ENCODE data around the gene MAP4K2.

The MAP4K2 gene

DNA sequence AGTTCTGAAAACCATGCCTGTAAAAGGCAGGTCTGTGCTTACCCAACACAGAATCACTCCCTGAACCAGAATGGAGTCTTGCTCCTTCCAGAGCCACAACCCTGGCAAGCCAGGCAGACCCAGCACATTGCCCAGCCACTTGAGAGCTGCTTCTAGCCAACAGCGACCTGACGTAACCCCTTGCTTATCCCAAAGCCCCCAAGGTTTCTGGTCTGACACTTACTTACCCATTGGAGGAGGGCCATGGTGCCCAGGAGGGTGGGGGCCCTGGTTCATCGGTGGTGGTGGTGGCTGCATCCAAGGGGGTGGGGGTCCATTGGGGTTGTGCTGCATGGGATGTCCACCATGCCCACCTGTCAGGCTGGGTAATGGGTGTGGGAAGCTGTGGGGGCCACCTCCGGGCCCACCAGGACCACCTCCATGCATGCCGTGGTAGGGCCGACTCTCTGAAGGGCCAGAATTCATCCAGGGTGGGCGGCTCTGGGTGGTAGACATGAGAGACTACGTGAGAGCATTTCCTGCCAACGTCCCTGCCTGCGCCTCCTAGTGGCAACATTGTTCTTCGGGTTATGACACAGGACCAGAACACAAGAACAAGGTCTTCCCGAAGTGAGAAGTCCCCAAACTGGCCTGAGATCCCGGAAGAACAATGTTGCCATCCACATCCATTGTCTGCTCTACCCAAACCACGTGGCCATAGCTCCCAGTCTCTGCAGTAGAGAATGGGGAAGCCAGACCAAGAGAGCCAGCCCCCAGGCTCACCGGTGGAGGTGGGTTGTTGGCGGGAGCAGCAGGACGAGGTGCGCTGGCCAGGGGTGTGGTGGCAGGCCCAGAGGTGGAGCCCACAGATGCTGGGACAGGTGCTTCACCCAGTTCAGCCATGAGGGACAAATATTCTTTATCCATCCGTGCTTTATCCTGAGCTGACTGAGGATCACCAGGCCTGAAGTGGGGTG lies 35.4 kb downstream of the MAP4K2 start:
- DNase-seq (ENCODE audit: low read depth in 2 of 2), result peak in 1 of 2 donors; percentile 60

DNA sequence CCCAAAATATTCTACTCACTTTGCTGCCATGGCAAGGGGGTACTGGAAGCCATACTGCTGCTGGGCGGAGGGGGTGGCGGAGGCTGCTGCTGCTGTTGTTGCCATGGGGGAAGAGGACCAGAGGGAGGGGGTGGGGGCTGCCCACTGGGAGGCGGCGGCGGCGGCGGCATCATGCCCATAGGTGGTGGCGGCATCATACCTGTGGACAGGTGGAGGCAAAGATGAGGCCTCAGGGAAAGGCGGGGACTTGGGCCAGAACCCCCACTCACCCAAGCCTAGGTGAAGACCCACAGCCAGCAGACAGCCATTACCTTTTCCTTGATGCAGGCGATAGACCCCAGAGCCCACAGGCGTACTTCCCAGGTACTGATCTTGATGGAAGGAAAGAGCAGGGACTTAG lies 36.1 kb downstream of the MAP4K2 start:
- DNase-seq (ENCODE audit: low read depth in 2 of 2), result no peak

GRCh38 chr11:64765851-64766665 lies 37.0 kb downstream of the MAP4K2 start:
- DNase-seq (ENCODE audit: low read depth in 2 of 2), result no peak

GRCh38 chr11:64765291-64765850 lies 37.6 kb downstream of the MAP4K2 start:
- DNase-seq (ENCODE audit: low read depth in 2 of 2), result no peak

- no peak for DNase-seq (ENCODE audit: low read depth in 2 of 2)
Observed at GRCh38 chr11:64764753-64765152, 38.3 kb downstream of the MAP4K2 start.

DNA sequence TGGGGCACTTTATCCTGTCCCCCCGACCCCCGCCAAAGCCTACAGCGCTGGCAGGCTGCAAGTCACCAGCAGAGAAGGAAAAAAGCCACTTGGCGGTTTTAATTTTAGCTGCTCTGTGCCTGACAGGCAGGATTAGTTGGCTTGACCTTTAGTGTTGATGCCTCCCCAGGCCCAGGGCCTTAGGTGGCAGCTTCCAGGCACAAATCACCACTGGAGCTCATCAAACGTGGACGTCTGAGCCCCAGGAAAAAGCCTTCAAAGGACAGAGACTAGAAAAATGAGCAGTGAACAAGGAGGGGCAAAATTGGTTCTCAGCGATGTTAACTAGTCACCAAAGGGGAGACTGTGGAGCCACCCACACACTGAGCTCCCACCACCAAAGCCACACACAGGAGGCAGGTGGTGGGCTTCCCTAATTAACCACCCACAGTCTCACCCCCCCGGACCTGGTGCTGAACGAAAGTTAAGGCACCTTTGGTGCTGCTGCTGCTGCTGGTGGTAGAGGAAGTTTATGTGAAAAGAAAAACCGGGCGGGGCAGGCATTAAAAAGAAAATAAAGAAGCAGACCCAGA lies 38.9 kb downstream of the MAP4K2 start:
- DNase-seq (ENCODE audit: low read depth in 2 of 2), result no peak

DNA sequence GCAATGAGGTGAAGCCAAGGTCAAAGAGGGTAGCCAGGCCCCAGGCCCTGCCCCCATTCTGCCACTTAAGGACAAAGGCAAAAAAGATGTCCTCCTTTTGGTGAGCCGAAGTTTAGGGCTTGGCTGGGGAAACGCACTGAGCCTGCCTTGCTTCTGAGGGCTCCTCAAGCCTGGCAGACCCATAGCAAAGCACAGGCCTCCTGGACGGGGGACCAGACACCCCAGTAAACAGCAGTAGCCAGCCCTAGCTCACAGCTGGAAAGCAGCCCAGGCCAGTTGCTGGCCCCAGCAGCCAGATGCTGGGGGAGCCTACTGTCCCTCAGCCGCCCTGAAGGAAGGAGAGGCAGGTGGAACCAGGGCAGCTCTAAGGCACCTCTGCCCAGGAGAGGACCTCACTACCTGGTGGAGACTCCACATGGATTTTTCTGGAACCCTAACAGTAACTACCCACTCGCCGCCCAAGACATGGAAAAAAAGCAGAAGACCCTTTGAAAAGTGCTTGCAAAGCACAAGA lies 39.4 kb downstream of the MAP4K2 start:
- no peak for DNase-seq (ENCODE audit: low read depth in 2 of 2)

- no peak for DNase-seq (ENCODE audit: low read depth in 2 of 2)
Observed at GRCh38 chr11:64762674-64763525, 40.1 kb downstream of the MAP4K2 start.

DNA sequence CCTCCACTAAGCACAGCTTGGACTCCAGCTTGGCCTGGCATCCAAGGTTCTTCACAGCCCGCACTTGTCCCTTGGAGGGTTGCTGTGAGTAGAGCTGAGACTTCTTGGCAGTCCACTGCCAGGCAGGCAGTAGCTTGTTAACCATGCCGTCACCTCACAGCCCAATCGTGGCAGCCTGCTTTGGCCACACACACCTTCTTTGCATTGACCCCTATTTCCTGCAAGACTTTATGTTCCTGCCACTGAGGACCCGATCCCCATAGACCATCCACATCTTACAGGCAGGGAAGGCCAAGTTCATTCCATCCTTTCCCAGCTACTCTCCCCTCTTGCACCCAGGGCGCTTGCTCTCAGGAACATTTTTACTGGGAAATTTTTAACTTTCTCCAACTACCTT lies 40.7 kb downstream of the MAP4K2 start:
- no peak for DNase-seq (ENCODE audit: low read depth in 2 of 2)

DNA sequence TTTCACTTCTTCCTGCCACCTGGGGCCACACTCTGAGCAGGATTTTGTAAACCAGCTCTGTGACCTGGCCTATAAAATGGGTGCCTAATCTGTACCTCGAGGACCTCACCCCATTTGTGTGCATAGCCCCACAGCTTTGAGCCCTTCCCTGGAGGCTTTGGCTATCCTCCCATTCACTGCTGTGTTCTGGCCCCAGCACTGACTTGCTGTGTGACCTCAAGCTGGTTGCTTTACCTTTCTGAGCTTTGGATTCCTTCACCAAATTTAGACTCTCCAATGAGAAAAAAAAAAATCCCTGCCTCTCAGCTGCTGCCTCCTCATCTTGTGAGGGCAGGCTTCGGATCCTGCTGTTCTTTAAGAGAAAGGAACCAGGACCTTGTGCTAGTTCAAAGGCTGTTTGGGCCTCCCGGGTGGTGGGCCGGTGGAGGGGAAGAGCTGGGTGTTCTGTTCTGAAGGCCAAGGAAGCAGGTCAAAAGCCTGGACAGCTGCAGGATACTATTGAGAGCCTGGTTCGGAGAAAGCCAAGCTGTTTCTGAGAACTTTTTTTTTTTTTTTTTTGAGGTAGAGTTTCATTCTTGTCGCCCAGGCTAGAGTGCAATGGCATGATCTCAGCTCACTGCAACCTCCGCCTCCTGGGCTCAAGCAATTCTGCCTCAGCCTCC lies 42.1 kb downstream of the MAP4K2 start:
- DNase-seq (ENCODE audit: low read depth in 2 of 2), result no peak

GRCh38 chr11:64759722-64760719 lies 43.0 kb downstream of the MAP4K2 start, which contains the start of gene PYGM:
TSS of gene PYGM (minus strand) at chr11:64759974. CDS start at chr11:64759898, 76 bp downstream.
- no peak for DNase-seq (ENCODE audit: low read depth in 2 of 2)

DNA sequence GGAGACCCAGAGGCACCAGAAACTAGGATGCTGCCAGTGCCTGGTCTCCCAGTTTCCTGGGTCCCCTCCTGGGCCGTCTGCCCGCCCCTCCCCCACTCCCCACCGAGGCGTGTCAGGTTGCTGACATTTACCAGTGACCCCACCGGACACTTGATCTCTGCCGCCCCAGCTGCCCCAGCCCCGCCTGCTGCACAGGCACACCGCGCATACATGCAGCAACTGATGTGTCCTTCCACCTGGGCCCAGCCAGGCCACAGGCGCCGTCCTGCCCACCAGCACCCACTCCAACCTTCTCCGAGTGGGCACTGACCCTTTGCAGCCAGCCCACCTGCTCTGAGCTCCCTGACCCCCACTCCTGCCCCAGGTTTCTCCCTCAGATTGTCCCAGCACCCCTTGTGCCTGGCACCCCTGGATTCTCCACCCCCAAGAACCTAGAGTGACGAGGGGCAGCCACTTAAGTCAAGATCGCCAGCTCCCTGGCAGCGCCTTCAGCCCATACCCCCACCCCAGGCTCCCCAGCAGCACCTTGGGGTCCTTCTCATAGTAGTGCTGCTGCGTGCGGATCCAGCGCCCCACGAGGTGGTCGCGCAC lies 43.8 kb downstream of the MAP4K2 start:
- DNase-seq (ENCODE audit: low read depth in 2 of 2), result no peak

DNA sequence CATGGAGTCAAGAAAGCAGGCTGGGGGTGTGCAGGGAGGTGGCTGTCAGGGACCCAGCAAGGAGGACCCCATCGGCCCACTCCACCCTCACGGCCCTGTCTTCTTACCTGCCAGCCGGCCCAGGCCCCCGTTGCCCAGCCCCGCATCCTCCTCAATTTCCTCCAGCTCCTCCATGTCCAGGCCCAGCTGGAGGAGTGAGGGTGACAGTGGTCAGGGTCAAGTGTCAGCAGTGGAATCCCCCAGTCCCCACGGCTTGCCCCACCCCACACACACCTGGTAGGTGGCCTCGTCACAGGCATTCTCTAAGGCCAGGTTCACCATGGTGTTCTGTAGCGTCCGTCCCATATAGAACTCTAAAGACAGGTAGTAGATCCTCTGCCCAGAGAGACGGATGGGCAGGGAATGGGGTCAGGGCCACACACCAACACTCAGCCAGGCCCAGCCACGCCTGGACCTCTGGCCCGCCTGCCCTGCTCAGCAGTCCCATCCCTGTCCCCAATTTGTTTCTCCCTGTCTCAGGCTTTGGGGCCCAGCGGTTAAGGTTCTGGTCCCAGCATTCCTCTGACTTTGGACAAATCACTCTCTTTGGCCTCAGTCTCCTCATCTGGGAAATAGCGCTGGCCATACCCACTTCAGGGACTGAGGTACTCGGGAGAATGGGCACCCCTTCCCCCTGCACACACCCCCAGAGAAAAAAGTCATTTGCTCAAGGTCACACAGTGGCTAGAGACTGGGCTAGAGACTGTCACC lies 44.5 kb downstream of the MAP4K2 start:
- no peak for DNase-seq (ENCODE audit: low read depth in 2 of 2)

DNA sequence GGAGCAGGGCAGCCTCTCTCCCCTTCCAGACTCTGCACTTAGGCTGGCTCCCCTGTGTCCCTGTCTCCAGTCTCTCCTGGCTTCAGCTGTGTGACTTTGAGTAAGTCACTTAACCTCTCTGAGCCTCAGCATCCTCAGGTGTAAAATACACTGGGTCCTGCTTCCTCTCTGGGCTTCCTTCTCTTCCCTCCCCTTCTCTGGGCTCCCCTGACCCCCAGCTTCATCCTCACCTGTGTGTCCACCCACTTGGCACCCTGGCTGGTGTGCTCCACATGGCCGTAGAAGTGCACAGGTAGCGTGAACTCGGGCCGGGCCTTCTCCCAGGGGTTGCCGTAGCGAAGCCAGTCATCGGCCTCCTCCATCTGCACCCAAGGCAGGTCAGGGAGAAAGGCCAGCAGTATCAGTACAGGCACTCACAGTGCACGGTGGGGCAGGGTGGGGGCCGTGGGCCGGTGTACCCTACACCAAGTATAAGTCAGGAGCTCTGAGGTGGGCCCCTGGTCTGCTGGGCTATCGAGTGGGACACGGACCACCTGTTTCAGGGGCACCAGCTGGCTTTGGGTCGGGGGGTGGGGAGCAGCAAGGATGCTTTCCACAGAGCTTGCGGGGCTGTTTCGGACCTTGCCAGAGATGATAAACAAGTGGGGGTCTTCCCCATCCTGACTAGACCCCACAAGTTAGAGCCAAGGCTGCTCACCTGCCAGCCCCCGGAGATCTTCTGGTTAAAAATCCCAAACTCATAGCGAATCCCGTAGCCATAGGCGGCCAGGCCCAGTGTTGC lies 45.3 kb downstream of the MAP4K2 start:
- no peak for DNase-seq (ENCODE audit: low read depth in 2 of 2)

- DNase-seq (ENCODE audit: low read depth in 2 of 2), result no peak
Observed at GRCh38 chr11:64755681-64756361, 47.2 kb downstream of the MAP4K2 start.

- no peak for DNase-seq (ENCODE audit: low read depth in 2 of 2)
Observed at GRCh38 chr11:64754919-64755662, 47.9 kb downstream of the MAP4K2 start.
